Psoas muscle (tissue), 8 donors: ENCODE results near the gene GPR143. TPM values are rescaled to one million over a fixed set of nuclear protein-coding genes. Genes with fewer than 3 reads are reported as not detected.

Source experiments
- ATAC-seq, 4 donors: fragments of 200-7000 bp; cut with Tn5 transposase; one replicate each; pipeline ENCODE4 v1.9.1; 2020; ENCODE audit warnings: moderate library complexity in 3 of 4, mild to moderate bottlenecking in 2 of 4
- DNase-seq, 2 donors: peaks; one replicate each; pipeline ENCODE4 v3.0.0-alpha.2; 2020
- H3K27ac ChIP-seq: fragments of 200-600 bp; one replicate; pipeline ENCODE4 v1.8.0; 2022
- H3K27me3 ChIP-seq, 3 donors: fragments of 200-600 bp in 1 of 3; one replicate each; pipeline versions ENCODE4 v1.6.1 to v1.8.0; 2013 to 2022; ENCODE audit warnings: low read length in 2 of 3, mild to moderate bottlenecking in 2 of 3, moderate library complexity in 1 of 3; ENCODE audit not compliant: insufficient read depth in 3 of 3
- H3K36me3 ChIP-seq, 2 donors: fragments of 200-600 bp in 1 of 2; one replicate each; pipeline versions ENCODE4 v1.6.1 to v1.8.0; 2013 to 2022; ENCODE audit warnings: low read depth in 1 of 2, mild to moderate bottlenecking in 1 of 2, moderate library complexity in 1 of 2; ENCODE audit not compliant: insufficient read depth in 1 of 2
- H3K4me1 ChIP-seq: fragments of 200-600 bp; one replicate; pipeline ENCODE4 v1.8.0; 2022
- H3K4me3 ChIP-seq: fragments of 200-600 bp; one replicate; pipeline ENCODE4 v1.8.0; 2022; ENCODE audit warnings: mild to moderate bottlenecking
- H3K9me3 ChIP-seq: fragments of 200-600 bp; one replicate; pipeline ENCODE4 v1.8.0; 2022
- CTCF ChIP-seq: fragments of 200-600 bp; IDR thresholded peaks from one replicate; pipeline ENCODE4 v1.8.0; 2022; ENCODE audit warnings: antibody characterized with exemption
- WGBS, 3 donors: extraction: QIAGEN DNeasy Blood & Tissue Kit; methylation state at CpG; one replicate each; pipeline versions ENCODE4 v1.1.6 to v1.1.7; 2013; 5-methylcytosine and 5-hydroxymethylcytosine counted together
- intact Hi-C, 2 donors: fragments of 100-400 bp; cut with DNase I; formaldehyde crosslinking; loops; one replicate each; pipeline versions ENCODE4 v1.11.0 to v1.14.2; 2022
- polyA plus RNA-seq, 3 donors: library from polyadenylated mRNA; stranded (reverse); fragments of 200-250 nt; gene quantifications; one replicate each; pipeline ENCODE4 v1.2.3, GENCODE V29; 2013
- total RNA-seq, 4 donors: library from RNA; stranded (reverse); fragmentation: NEBNext Ultra II Directional in 2 of 4; extraction: Animal tissue kit (Norgen Biotek cat#: 25700) in 2 of 4; gene quantifications; one replicate each; pipeline versions ENCODE4 v1.2.1 to v1.2.4, GENCODE V29; 2021 to 2023
- donor health status: healthy with polysubstance abuse.
- donor health status: DM: no; HTN: no; CAD: no; lungs with moderate emphysema.
- donor health status: Bipolar disorder and iron deficiency.
- donor health status: healthy.
- donor health status: DM: yes; HTN: yes; CAD: no.
- donor health status: DM: no; HTN: no; CAD: no.
- donor health status: DM: no; HTN: no; CAD: no.
- donor health status: DM: yes; HTN: yes; CAD: no.

The GPR143 gene
- total and polyA plus RNA-seq, 7 donors = 0.03 TPM; not detected in 6

GRCh38 chrX:9804444-9804843, 38.8 kb upstream of the GPR143 start:
- WGBS, 3 donors = 76 to 86% (median 86%) methylated on average over 5 of the region's 5 CpGs
- Histone ChIP-seq H3K36me3 (no peaks in the 10 kb centered on the region), H3K4me1 (no peaks in the 10 kb centered on the region), H3K27me3 (peaks cover 0 to 2% (median 0%) of the 10 kb centered on the region in 3 donors), H3K9me3 (peaks cover 12% of the 10 kb centered on the region), H3K27ac (no peak overlapping the region), H3K4me3 (no peak overlapping the region)
- TF ChIP-seq CTCF = no peak
- ATAC-seq (no peak), DNase-seq (no peak)
- intact Hi-C loops = no loop called here

GRCh38 chrX:9802737-9803136, 37.1 kb upstream of the GPR143 start:
- TF ChIP-seq CTCF = no peak
- DNase-seq (no peak), ATAC-seq (no peak)
- intact Hi-C loops = no loop called here
- Histone ChIP-seq H3K9me3 (peaks cover 12% of the 10 kb centered on the region), H3K36me3 (no peaks in the 10 kb centered on the region), H3K27me3 (peaks cover 0 to 2% (median 0%) of the 10 kb centered on the region in 3 donors), H3K4me3 (no peak overlapping the region), H3K4me1 (no peaks in the 10 kb centered on the region), H3K27ac (no peak overlapping the region)
- WGBS, 3 donors = 66 to 88% (median 86%) methylated on average over 4 of the region's 4 CpGs

- 61 to 71% (median 63%) methylated on average over 11 of the region's 11 CpGs for WGBS, 3 donors
- no peak for ATAC-seq
- Histone ChIP-seq H3K36me3 (no peaks in the 10 kb centered on the region), H3K27me3 (peaks cover 0 to 2% (median 0%) of the 10 kb centered on the region in 3 donors), H3K9me3 (peaks cover 19% of the 10 kb centered on the region), H3K4me3 (no peak overlapping the region), H3K27ac (no peak overlapping the region), H3K4me1 (no peaks in the 10 kb centered on the region)
- TF ChIP-seq CTCF = no peak
- no peak for DNase-seq
- intact Hi-C loops = no loop called here
Observed at GRCh38 chrX:9797384-9798360, 32.0 kb upstream of the GPR143 start.

GRCh38 chrX:9794495-9794894, 28.8 kb upstream of the GPR143 start:
- Histone ChIP-seq H3K4me1 (no peaks in the 10 kb centered on the region), H3K4me3 (no peak overlapping the region), H3K36me3 (no peaks in the 10 kb centered on the region), H3K9me3 (peaks cover 7% of the 10 kb centered on the region), H3K27ac (no peak overlapping the region), H3K27me3 (peaks cover 0 to 3% (median 0%) of the 10 kb centered on the region in 3 donors)
- no peak for ATAC-seq
- intact Hi-C loops = no loop called here
- no peak for TF ChIP-seq CTCF
- 85 to 95% (median 90%) methylated on average over 7 of the region's 7 CpGs for WGBS, 3 donors
- no peak for DNase-seq
